C4-2B (cell line): ENCODE results near the gene POGLUT2.

ENCODE experiments used
- H3K27ac ChIP-seq: fragments of 450-650 bp; 2 replicates; pipeline ENCODE4 v1.5.1; 2017
- CTCF ChIP-seq: fragments of 450-650 bp; conservative IDR thresholded peaks from 2 replicates; pipeline ENCODE4 v1.5.1; 2017; ENCODE audit warnings: mild to moderate bottlenecking
- ZFX ChIP-seq: fragments of 450-650 bp; IDR thresholded peaks from 2 replicates; pipeline ENCODE4 v1.6.1; 2017

Gene POGLUT2

DNA sequence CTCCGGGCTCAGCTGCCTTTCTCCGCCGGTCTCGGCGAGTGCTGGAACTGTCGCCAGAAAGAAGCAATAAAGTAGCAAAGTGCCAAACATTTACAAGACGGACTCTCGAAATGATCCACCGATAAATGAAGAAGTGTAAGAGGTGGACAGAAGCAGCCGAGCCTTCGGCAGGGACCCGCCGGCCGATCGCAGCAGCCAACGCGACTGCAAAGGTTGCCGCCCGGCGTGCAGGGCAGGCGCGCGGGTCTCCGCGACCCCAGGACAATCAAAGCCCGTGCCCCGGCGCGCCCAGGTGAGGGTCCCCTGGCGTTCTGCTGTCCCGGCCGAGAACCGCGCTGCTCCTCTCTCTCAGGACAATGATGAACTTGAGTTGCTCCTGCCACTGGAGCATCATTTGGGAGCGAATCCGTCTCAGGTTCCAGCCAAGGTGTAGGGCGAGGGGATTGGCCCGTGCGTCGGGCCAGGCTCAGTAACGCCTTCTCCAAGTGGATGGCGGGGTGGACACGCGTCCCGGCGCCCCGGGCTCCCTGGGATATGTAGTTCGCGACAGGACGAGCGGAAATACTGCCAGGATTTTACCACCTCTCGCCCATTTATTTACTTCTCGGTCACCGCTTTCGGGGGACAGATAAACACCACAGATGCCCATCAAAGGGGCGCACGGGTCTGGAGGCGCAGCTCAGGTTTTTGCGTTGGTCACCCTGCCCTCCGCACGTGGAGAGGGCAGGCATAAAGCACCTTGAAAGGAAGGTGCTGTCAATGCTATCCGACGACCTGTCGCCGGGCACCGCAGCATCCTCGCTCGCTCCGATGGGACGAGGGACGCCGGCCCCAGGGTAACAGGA is at the start of gene POGLUT2, which contains the start of gene BIVM:
TSS of gene POGLUT2 (minus strand) at position 396 of the 845 bp plus-strand sequence. CDS start at position 90, 306 bp downstream.
TSS of gene BIVM (plus strand) at position 539 of the 845 bp plus-strand sequence. CDS start 8,149 bp downstream, outside the sequence.
- no peak for TF ChIP-seq CTCF
- TF ChIP-seq ZFX = no peak
- H3K27ac ChIP-seq = peak within 1 kb of the TSS; percentile 72

DNA sequence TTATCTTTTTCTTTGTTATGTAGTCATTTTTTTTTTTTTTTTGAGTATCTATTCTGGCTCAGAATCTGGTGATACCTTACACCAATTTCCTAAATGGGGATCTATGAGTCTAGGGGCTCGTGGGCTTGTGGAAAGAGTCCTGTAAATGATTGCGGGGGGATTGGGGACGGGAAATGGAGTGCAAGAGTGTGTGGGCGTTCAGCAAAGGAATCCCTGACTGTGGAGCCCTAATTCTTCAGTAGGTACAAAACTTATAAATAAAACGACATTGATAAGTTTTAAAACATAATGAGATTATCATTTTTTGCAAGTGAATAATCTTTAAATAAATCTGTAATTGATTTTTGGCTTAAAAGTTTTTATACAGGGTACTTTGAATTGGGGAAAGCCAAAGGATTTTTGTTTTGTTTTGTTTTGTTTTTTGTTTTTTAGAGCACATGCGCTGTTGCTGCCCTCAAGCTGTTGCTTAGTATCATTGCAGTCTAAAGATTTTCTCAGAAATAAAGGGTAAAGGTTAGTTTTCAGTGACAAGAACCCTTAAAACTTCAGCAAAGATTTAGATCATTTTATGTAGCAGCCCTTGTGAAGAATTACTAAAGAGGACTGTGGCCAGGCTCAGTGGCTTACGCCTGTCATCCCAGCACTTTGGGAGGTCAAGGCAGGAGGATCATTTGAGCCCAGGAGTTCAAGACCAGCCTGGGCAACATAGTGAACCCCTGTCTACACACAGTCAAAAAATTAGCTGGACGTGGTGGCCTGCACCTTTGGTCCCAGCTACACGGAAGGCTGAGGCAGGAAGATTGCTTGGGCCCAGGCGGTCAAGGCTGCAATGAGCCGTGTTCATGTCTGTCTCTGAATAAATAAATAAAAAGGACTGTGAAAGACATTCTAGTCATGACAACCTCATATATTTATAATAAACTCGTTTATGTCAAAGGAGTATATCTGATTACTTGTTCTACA is 48.8 kb upstream of the POGLUT2 start:
- peak; percentile 83 for TF ChIP-seq CTCF
- TF ChIP-seq ZFX = no peak
- H3K27ac ChIP-seq = no peak overlapping the region

GRCh38 chr13:102846261-102847015 is 47.7 kb upstream of the POGLUT2 start:
- no peak for TF ChIP-seq CTCF
- no peak for TF ChIP-seq ZFX
- peak overlapping the region; percentile 89 for H3K27ac ChIP-seq

GRCh38 chr13:102845630-102846260 is 47.0 kb upstream of the POGLUT2 start, which contains the start of gene ERCC5:
Gene ERCC5 (plus strand): TSS chr13:102846032. CDS start chr13:102846267, 235 bp downstream.
- peak; percentile 40 for TF ChIP-seq ZFX
- peak; percentile 2; the same call in 1 of the 2 replicates for TF ChIP-seq CTCF
- peak within 1 kb of the TSS; percentile 89 for H3K27ac ChIP-seq

DNA sequence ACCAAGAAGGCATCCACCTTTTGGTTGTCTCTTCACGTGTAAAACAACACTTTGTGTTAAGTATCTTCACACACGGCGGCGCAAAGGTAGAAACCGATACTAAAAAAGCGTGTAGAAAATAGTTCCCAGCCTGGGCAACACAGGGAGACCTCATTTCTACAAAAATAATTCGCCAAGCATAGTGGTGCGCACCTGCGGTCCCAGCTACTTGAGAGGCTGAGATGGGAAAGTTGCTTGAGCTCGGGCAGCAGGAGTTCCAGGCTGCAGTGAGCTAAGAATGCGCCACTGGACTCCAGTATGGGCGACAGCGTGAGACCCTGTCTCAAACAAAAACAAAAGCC is 46.5 kb upstream of the POGLUT2 start:
- TF ChIP-seq CTCF = no peak
- TF ChIP-seq ZFX = no peak
- H3K27ac ChIP-seq = peak overlapping the region; percentile 89

DNA sequence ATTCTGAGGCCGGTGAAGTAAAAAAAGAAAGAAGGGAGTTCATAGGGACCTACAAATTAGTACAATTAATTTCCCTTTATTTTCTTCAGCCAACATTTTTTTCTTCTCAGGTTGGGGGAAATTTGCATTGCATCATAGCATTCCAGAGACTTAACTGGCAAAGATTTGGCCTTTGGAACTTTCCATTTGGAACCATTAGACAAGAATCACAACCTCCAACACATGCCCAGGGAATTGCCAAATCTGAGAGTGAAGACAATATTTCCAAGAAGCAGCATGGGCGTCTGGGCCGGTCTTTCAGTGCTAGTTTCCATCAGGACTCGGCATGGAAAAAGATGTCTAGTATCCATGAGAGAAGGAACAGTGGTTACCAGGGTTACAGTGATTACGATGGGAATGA is 40.7 kb upstream of the POGLUT2 start:
- H3K27ac ChIP-seq = no peak overlapping the region
- no peak for TF ChIP-seq ZFX
- TF ChIP-seq CTCF = no peak
